OCI-LY7 (cell line): Measurements from ENCODE around the gene SLC6A18. TPM values are rescaled to one million over a fixed set of nuclear protein-coding genes. Genes with fewer than 3 reads are reported as not detected.
A peak's percentile ranks its signal among the peaks of the same experiment; 100 is the strongest.

Experiments used
- BruUV-seq: library from RNA; stranded (reverse); fragments of 400-500 nt; replicated peaks from 2 replicates; lab custom pipeline; 2021; lab: Mats Ljungman, UMichigan
- CTCF ChIA-PET: fragments of 300-600 bp; sonication (Branson Sonifier 250); formaldehyde crosslinking; loops from one replicate; lab custom pipeline; 2022; ENCODE audit warnings: antibody characterized with exemption; ENCODE audit not compliant: unreplicated experiment; lab: Charles Lee
- POLR2A ChIA-PET: fragments of 300-600 bp; sonication (Branson Sonifier 250); formaldehyde crosslinking; loops from one replicate; lab custom pipeline; 2022; ENCODE audit warnings: antibody characterized with exemption; lab: Charles Lee
- DNase-seq: peaks from one replicate; pipeline ENCODE4 v3.0.0-alpha.2; 2015; ENCODE audit warnings: low spot score
- H2AFZ ChIP-seq: fragments of 200-600 bp; sonication (generic), shearing (Covaris generic); 2 replicates; pipeline ENCODE4 v1.6.1; 2014; ENCODE audit warnings: mild to moderate bottlenecking, antibody characterized with exemption, low read length, moderate library complexity
- H3K27ac ChIP-seq: fragments of 200-600 bp; sonication (generic); 2 replicates; pipeline ENCODE4 v1.5.1; 2014; ENCODE audit warnings: mixed run types, low read depth, mild to moderate bottlenecking, moderate library complexity, low read length, inconsistent platforms; ENCODE audit not compliant: poor library complexity, severe bottlenecking
- H3K36me3 ChIP-seq: fragments of 200-600 bp; sonication (generic); 2 replicates; pipeline ENCODE4 v1.6.1; 2014; ENCODE audit warnings: mild to moderate bottlenecking, antibody characterized with exemption, low read length, moderate library complexity, mixed read lengths; ENCODE audit not compliant: insufficient read depth
- H3K4me1 ChIP-seq: fragments of 200-600 bp; sonication (generic); 2 replicates; pipeline ENCODE4 v1.5.1; 2014; ENCODE audit warnings: mild to moderate bottlenecking, low read length; ENCODE audit not compliant: insufficient read depth, poor library complexity, severe bottlenecking
- H3K4me2 ChIP-seq: fragments of 200-600 bp; sonication (generic); 2 replicates; pipeline ENCODE4 v1.6.1; 2014; ENCODE audit warnings: mild to moderate bottlenecking, low read length
- H3K4me3 ChIP-seq: fragments of 200-600 bp; sonication (generic); 2 replicates; pipeline ENCODE4 v1.5.1; 2014; ENCODE audit warnings: mild to moderate bottlenecking, low read depth, low read length; ENCODE audit not compliant: poor library complexity, severe bottlenecking
- H3K79me2 ChIP-seq: fragments of 200-600 bp; sonication (generic); 2 replicates; pipeline ENCODE4 v1.6.1; 2016; ENCODE audit warnings: low read depth, mild to moderate bottlenecking, low read length, moderate library complexity, mixed read lengths; ENCODE audit not compliant: insufficient read depth
- H3K9me2 ChIP-seq: fragments of 200-600 bp; sonication (generic); 2 replicates; pipeline ENCODE4 v1.6.1; 2016; ENCODE audit warnings: mild to moderate bottlenecking, low read length, mixed read lengths; ENCODE audit not compliant: insufficient read depth
- H3K9me3 ChIP-seq: fragments of 200-600 bp; sonication (generic); 2 replicates; pipeline ENCODE4 v1.6.1; 2014; ENCODE audit warnings: mild to moderate bottlenecking, mixed run types, low read length, mixed read lengths
- H4K20me1 ChIP-seq: fragments of 200-600 bp; sonication (generic); 2 replicates; pipeline ENCODE4 v1.6.1; 2014; ENCODE audit warnings: mild to moderate bottlenecking, antibody characterized with exemption, low read length, moderate library complexity, mixed read lengths; ENCODE audit not compliant: insufficient read depth
- CTCF ChIP-seq: fragments of 200-600 bp; sonication (generic); conservative IDR thresholded peaks from 2 replicates; pipeline ENCODE4 v1.5.1; 2014; ENCODE audit warnings: mild to moderate bottlenecking, antibody characterized with exemption, low read length, moderate library complexity, mixed read lengths
- EZH2phosphoT487 ChIP-seq: fragments of 200-600 bp; sonication (generic); IDR thresholded peaks from 2 replicates; pipeline ENCODE4 v1.6.1; 2018; ENCODE audit warnings: low read depth, borderline replicate concordance, mild to moderate bottlenecking, mixed run types, antibody characterized with exemption, low read length, moderate library complexity, mixed read lengths
- intact Hi-C: fragments of 100-400 bp; cut with micrococcal nuclease; formaldehyde crosslinking; loops from one replicate; pipeline ENCODE4 v1.10.0; 2022; ENCODE audit not compliant: unreplicated experiment
- total RNA-seq, 2 experiments: library from RNA; depleted of rRNA in 1 of 2; stranded (reverse); fragments of >200 nt in 1 of 2; shearing (Covaris generic) in 1 of 2; gene quantifications; 2 replicates each; pipeline ENCODE4 v1.2.3, GENCODE V29; 2014 to 2022

Gene SLC6A18
- total RNA-seq, 2 experiments from 2014 or later = not detected

GRCh38 chr5:1252681-1253080, 27.5 kb downstream of the SLC6A18 start:
- TF ChIP-seq CTCF = no peak
- no peak for TF ChIP-seq EZH2phosphoT487
- no peak for DNase-seq
- no TSS peak for BruUV-seq
- no peaks in the 10 kb centered on the region for H3K9me2 ChIP-seq
- no peaks in the 10 kb centered on the region; the same call in 1 of the 2 replicates for H4K20me1 ChIP-seq
- H2AFZ ChIP-seq = no peak overlapping the region
- H3K27ac ChIP-seq = no peak overlapping the region
- H3K4me3 ChIP-seq = no peak overlapping the region
- peaks cover 85% of the 10 kb centered on the region for H3K36me3 ChIP-seq
- no peaks in the 10 kb centered on the region for H3K79me2 ChIP-seq
- H3K4me2 ChIP-seq = no peak overlapping the region
- peaks cover 23% of the 10 kb centered on the region for H3K4me1 ChIP-seq
- H3K9me3 ChIP-seq = no peaks in the 10 kb centered on the region
- ChIA-PET CTCF (no interaction called here), POLR2A (no interaction called here)
- intact Hi-C loops = no loop called here

DNA sequence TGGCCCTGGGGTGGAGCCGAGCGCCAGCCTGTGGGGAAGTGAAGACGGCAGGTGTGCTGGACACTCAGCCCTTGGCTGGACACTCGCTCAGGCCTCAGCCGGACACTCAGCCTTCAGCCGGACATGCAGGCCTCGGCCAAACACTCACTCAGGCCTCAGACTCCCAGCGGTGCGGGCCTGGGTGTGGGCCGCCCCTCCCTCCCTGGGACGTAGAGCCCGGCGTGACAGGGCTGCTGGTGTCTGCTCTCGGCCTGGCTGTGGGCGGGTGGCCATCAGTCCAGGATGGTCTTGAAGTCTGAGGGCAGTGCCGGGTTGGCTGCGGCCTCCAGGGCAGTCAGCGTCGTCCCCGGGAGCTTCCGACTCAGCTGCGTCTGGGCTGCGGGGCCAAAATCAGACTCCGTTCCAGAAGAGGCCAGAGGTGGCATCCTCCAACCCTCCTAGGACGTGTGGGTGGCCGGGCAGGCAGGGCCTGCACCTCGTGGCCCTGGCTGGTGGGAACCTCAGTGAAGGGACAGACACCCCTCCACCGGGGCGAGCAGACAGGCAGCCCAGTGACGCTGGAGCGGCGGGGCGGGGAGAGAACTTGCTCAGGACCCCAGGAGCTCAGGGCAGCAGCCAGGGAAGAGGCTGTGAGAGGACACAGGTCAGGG, 28.4 kb downstream of the SLC6A18 start:
- intact Hi-C loops = no loop called here
- TF ChIP-seq CTCF (no peak), EZH2phosphoT487 (no peak)
- Histone ChIP-seq H3K36me3 (peaks cover 87% of the 10 kb centered on the region), H3K4me2 (no peak overlapping the region), H3K27ac (no peak overlapping the region), H3K79me2 (no peaks in the 10 kb centered on the region), H3K4me3 (no peak overlapping the region), H2AFZ (no peak overlapping the region), H3K9me2 (no peaks in the 10 kb centered on the region), H3K4me1 (peaks cover 23% of the 10 kb centered on the region), H4K20me1 (no peaks in the 10 kb centered on the region), H3K9me3 (no peaks in the 10 kb centered on the region)
- POLR2A ChIA-PET = interaction anchor here (0.6 kb wide), 1 partner anchor 225 kb away, joined by 3 read pairs; no protein-coding TSS in a partner anchor
- CTCF ChIA-PET = no interaction called here
- TSS peak; percentile 59 for BruUV-seq
- DNase-seq = no peak

DNA sequence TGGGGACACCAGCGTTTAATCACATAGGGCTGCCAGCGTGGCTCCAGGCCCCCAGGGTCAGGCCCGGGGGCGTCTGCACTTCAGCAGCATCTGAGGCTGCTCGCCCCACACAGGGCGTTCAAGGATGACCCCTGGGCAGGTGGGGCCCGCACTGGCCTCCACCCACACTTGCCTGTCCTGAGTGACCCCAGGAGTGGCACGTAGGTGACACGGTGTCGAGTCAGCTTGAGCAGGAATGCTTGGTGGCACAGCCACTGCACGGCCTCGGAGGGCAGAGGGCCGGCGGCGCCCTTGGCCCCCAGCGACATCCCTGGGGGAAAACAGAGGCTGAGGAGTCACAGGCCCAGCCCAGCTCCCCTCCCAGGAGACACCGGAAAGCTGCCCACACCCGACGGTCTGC, 29.0 kb downstream of the SLC6A18 start:
- H3K4me3 ChIP-seq = no peak overlapping the region
- H3K9me2 ChIP-seq = no peaks in the 10 kb centered on the region
- intact Hi-C loops = no loop called here
- POLR2A ChIA-PET = no interaction called here
- no peaks in the 10 kb centered on the region for H3K79me2 ChIP-seq
- peaks cover 23% of the 10 kb centered on the region for H3K4me1 ChIP-seq
- no peaks in the 10 kb centered on the region for H4K20me1 ChIP-seq
- H2AFZ ChIP-seq = no peak overlapping the region
- DNase-seq = no peak
- no peaks in the 10 kb centered on the region for H3K9me3 ChIP-seq
- CTCF ChIA-PET = no interaction called here
- H3K27ac ChIP-seq = no peak overlapping the region
- peaks cover 90% of the 10 kb centered on the region for H3K36me3 ChIP-seq
- H3K4me2 ChIP-seq = no peak overlapping the region
- TF ChIP-seq CTCF = no peak
- no peak for TF ChIP-seq EZH2phosphoT487
- BruUV-seq = no TSS peak
